K562 (cell line): ENCODE data around the gene GLRX. TPM values are rescaled to one million over a fixed set of nuclear protein-coding genes. Genes with fewer than 3 reads are reported as not detected.

ENCODE experiments used
- BHLHE40 ChIP-seq: IDR thresholded peaks from 2 replicates; pipeline ENCODE4 v1.6.1; 2011; ENCODE audit warnings: low read length, improper control_type of control experiment
- C11orf30 ChIP-seq: fragments of 450-650 bp; IDR thresholded peaks from 2 replicates; pipeline ENCODE4 v1.6.1; 2016; ENCODE audit warnings: low read depth, mild to moderate bottlenecking
- E2F1 ChIP-seq: sonication (generic); formaldehyde crosslinking; IDR thresholded peaks from 2 replicates; pipeline ENCODE4 v1.8.1; 2023; ENCODE audit warnings: mild to moderate bottlenecking, missing genetic modification reagents, moderate library complexity
- FOXK1 ChIP-seq: sonication (generic); formaldehyde crosslinking; IDR thresholded peaks from 2 replicates; pipeline ENCODE4 v1.8.0; 2022; ENCODE audit warnings: missing genetic modification reagents, mild to moderate bottlenecking, borderline replicate concordance
- HMGXB4 ChIP-seq: sonication (generic); formaldehyde crosslinking; IDR thresholded peaks from 2 replicates; pipeline ENCODE4 v1.8.1; 2023; ENCODE audit warnings: mild to moderate bottlenecking, missing genetic modification reagents
- PHF21A ChIP-seq: fragments of 450-650 bp; IDR thresholded peaks from 2 replicates; pipeline ENCODE4 v1.6.1; 2017; ENCODE audit warnings: low read depth, borderline replicate concordance
- SMARCA4 ChIP-seq: fragments of 450-650 bp; IDR thresholded peaks from 2 replicates; pipeline ENCODE4 v1.6.1; 2016
- TEAD4 ChIP-seq, 2 experiments: sonication (generic) in 1 of 2; formaldehyde crosslinking in 1 of 2; IDR thresholded peaks; 2 replicates each; pipeline versions ENCODE4 v1.6.1 to v1.8.0; 2012 to 2022; ENCODE audit warnings: borderline replicate concordance in 1 of 2, inconsistent platforms in 1 of 2, low read length in 1 of 2, mild to moderate bottlenecking in 1 of 2, missing genetic modification reagents in 1 of 2
- USF1 ChIP-seq: sonication (generic); formaldehyde crosslinking; IDR thresholded peaks from 2 replicates; pipeline ENCODE4 v1.9.0; 2022; ENCODE audit warnings: mild to moderate bottlenecking, missing genetic modification reagents
- XRCC4 ChIP-seq: IDR thresholded peaks from one replicate; pipeline ENCODE4 v1.6.1; 2011; ENCODE audit not compliant: insufficient read depth, insufficient read length; ENCODE audit errors: extremely low read depth
- ZBTB33 ChIP-seq: sonication (generic); formaldehyde crosslinking; IDR thresholded peaks from 2 replicates; pipeline ENCODE4 v1.8.1; 2023; ENCODE audit warnings: mild to moderate bottlenecking, missing genetic modification reagents
- ZBTB49 ChIP-seq: sonication (generic); formaldehyde crosslinking; IDR thresholded peaks from 2 replicates; pipeline ENCODE4 v1.8.0; 2022; ENCODE audit warnings: missing genetic modification reagents, mild to moderate bottlenecking, borderline replicate concordance
- ZFP36 ChIP-seq: fragments of 150-350 bp; IDR thresholded peaks from 2 replicates; pipeline ENCODE4 v1.6.1; 2018; ENCODE audit warnings: low read length, low read depth; ENCODE audit not compliant: partially characterized antibody
- ZFPM2 ChIP-seq: fragments of 250-450 bp; sonication (Bioruptor Pico); IDR thresholded peaks from 2 replicates; pipeline ENCODE4 v1.5.1; 2022; ENCODE audit warnings: mild to moderate bottlenecking
- polyA plus RNA-seq, 8 experiments: library from polyadenylated mRNA; depleted of rRNA in 4 of 8; stranded (reverse) in 5 of 8; unstranded in 3 of 8; fragments of >200 nt; fragmentation: Nextera tagmentation in 2 of 8; fragmentation: Illumina TruSeq in 1 of 8; extraction: Ambion mirVana in 2 of 8; extraction: Trizol in 1 of 8; gene quantifications; 2 replicates each; pipeline versions ENCODE4 v1.2.1 to v1.2.3, GENCODE V29; 2011 to 2014; ENCODE audit warnings: inconsistent platforms in 1 of 8, missing spikeins in 1 of 8
- total RNA-seq, 7 experiments: library from RNA; depleted of rRNA in 6 of 7; stranded (reverse); fragments of >200 nt in 6 of 7; fragmentation: Illumina TruSeq in 2 of 7; extraction: Trizol in 2 of 7; gene quantifications; 2 replicates each; pipeline versions ENCODE4 v1.2.1 to v1.2.3, GENCODE V29; 2011 to 2021; ENCODE audit warnings: low replicate concordance in 1 of 7

GLRX gene
- total and polyA plus RNA-seq, 9 of the 15 experiments (the other 6 are each of a cell fraction or from before 2014, with no cell fraction given): 2.3 to 11.2 (median 4.6) TPM

GRCh38 chr5:95773335-95774059 is 49.0 kb downstream of the GLRX start (continued):
- TF ChIP-seq HMGXB4 (no peak), C11orf30 (peak; percentile 98), PHF21A (no peak), USF1 (CRISPR knock-in tag) (0 out of 2 replicates have a peak, but pooled peaks have one; percentile 23), SMARCA4 (peak; percentile 65), FOXK1 (CRISPR knock-in tag) (no peak), BHLHE40 (peak; percentile 47; the same call in 1 of the 2 replicates), E2F1 (no peak), TEAD4 (IDR thresholded peaks at IDR 0.05; ENCODE audit: low read length) (peak; percentile 35; the same call in 1 of the 2 replicates), TEAD4 (CRISPR knock-in tag; IDR thresholded peaks at IDR 0.05; ENCODE audit: borderline replicate concordance) (no peak), XRCC4 (no peak), ZFP36 (no peak), ZBTB33 (no peak), ZFPM2 (CRISPR knock-in tag) (no peak), ZBTB49 (CRISPR knock-in tag) (no peak)
